Stimulated activated CD8-positive, alpha-beta memory T cell treated with anti-CD3 and anti-CD28 coated beads, Interleukin-7, amount 100 ng/mL, for 4 hours (primary cell): ENCODE data around the gene HAP1.
A peak's percentile ranks its signal among the peaks of the same experiment; 100 is the strongest.

Experiments used
- DNase-seq, 2 donors: peaks; one replicate each; pipeline ENCODE4 v3.0.0-alpha.2; 2020; ENCODE audit warnings: low read depth in 2 of 2

The HAP1 gene

GRCh38 chr17:41762841-41763240 lies 28.4 kb upstream of the HAP1 start:
- no peak for DNase-seq

DNA sequence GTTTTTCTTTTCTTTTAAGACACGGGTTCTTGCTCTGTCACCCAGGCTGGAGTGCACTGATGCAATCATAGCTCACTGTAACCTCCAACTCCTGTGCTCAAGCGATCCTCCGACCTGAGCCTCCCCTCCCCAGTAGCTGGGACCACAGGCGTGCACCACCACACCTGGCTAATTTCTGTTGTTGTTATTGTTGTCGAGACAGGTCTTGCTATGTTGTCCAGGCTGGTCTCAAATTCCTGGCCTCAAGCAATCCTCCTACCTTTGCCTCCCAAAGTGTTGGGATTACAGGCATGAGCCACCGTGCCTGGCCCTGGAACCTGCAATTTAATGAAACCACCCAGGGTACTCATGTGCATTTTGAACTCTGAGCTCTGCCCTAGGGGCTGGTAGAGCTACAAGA lies 27.9 kb upstream of the HAP1 start:
- no peak for DNase-seq

- DNase-seq, result no peak
Measured at GRCh38 chr17:41760878-41761277, 26.4 kb upstream of the HAP1 start.

DNA sequence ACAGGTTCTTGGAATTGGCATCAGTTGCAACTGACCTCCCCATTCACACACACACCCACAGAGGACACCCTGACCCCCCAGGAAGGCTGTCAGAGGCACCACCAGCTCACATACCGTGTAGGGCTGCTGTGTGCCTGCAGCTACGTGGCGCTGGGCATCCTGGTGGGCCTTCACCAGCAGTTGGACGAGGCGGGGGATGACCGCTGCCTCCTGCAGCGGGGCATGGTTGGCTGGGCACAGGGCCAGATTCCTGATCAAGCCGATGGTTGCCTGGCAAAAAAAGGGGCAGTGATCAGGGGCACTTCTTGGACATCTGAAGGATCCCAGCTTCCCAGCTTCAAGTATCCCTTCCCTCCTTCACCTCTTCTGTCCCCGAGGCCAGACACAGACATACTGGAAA lies 24.2 kb upstream of the HAP1 start:
- DNase-seq, result no peak

- no peak for DNase-seq
Measured at GRCh38 chr17:41754066-41754465, 19.6 kb upstream of the HAP1 start.

DNA sequence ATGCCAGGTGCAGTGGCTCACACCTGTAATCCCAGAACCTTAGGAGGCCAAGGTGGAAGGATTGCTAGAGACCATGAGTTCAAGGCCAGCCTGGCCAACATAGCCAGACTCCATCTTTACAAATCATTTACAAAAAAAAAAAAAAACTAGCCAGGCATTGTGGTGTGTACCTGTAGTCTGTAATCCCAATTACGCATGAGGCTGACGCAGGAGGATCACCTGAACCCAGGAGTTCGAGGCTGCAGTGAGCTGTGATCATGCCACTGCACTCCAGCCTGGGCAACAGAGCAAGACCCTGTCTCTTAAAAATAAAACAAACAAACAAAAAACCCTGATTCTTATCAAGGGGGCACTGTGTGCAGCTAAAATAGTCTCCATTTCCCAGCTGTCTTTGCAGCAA lies 16.8 kb upstream of the HAP1 start:
- no peak for DNase-seq

GRCh38 chr17:41750862-41751261 lies 16.4 kb upstream of the HAP1 start:
- DNase-seq, result no peak

GRCh38 chr17:41748275-41748674 lies 13.8 kb upstream of the HAP1 start:
- no peak for DNase-seq

DNA sequence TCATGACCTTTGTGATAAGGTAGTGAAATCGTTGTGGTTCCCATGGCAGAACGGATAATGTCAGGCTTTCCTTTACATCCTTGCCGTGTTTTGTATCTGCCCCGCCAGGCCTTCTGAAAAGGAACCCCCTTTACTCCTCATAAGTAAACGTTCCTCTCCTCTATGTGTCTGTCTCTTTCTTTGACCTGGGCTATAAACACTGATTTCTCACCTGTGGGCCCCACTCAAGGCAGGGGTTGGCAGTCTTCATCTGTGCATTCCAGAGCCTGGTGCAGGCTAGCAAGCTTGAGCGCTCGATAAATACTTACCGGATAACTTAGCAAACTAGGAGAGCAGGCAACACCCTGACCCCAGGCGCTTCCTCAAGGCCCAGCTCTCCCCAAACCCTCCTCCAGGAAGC lies 7.3 kb upstream of the HAP1 start:
- no peak for DNase-seq

DNA sequence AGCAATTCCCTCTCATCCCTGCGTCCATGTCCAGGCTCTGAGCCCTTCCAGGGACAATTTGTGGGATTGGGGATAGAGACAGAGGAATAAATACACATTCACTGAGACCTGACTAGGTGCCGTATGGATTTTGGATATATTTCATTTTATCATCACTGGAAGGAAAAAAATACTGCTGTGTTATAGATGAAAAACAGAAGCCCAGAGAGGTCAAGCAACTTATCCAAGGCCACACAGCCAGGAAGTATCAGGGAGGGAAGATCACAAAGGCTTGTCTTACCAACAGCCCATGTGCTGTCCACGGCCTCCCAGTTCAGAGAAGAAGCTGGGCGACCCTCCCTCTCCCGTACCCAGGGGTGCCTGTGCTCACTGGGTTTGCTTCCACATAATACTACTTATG lies 6.1 kb upstream of the HAP1 start:
- no peak for DNase-seq

GRCh38 chr17:41739661-41740352 lies 5.4 kb upstream of the HAP1 start:
- no peak for DNase-seq

GRCh38 chr17:41738801-41739112 lies 4.3 kb upstream of the HAP1 start:
- DNase-seq, result no peak

- peak; percentile 58 to 66 for DNase-seq
Measured at GRCh38 chr17:41738077-41738800, 3.8 kb upstream of the HAP1 start.

GRCh38 chr17:41737680-41738023 lies 3.2 kb upstream of the HAP1 start:
- no peak for DNase-seq

- DNase-seq, result no peak
Measured at GRCh38 chr17:41736983-41737679, 2.7 kb upstream of the HAP1 start.

GRCh38 chr17:41735744-41736143 lies 1.3 kb upstream of the HAP1 start:
- DNase-seq, result no peak

GRCh38 chr17:41734949-41735313 lies 488 bp upstream of the HAP1 start:
- DNase-seq, result no peak

DNA sequence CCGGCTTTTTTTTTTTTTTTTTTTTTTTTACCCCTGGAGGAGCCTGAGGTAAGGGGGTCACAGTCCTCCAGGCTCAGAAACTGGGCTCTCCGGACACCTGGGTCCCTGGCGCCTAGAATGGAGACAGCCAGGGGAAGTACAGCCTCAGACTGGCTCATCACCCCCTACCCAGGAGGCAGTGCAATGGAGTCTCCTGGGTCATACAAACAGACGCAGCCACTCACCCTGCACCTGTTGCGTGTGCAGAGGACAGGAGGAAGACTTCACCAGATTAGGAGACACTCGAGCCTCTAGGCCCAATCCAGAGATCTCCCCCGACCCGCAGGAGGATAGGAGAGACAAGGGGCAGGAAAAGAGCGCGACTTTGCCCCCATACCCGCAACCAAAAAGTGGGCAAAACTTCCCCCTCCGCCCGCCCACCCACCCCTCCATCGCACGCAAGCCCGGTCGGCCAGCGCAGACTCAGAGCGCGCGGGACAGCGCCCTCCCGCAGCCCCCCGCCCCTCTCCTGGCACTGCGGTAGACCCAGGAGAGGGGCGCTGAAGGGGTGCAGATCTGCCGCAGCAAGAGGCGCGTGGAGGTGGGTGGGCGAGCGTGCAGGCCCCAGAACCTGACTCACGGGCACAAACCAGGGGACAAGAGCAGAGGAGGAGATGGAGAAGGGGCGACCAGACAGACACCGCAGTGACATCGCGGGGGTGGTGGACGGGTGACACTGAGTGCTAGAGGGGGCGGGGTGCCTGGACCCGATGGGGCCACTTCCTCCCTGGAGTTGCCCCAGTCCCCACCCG lies 900 bp downstream of the HAP1 start:
- DNase-seq, result peak in 1 of 2 donors; percentile 2

DNA sequence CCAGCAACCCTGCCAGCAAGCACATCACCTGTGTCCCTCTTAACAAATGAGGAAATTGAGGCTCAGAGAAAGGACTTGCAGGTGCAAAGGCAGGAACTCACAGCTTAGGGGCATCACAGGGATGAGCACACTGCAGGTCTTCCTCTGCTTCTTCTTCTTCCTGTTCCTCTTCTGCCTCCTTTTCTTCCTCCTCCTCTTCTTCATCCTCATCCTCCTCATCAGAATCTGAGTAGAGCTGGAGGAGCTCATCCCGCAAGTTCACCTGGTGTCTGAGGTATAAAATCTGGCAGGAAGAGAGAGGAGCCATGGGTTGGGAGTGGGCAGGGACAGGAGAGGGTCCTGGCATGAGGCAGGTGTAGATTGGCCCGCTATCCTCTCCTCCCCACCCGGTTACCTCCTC lies 2.6 kb downstream of the HAP1 start:
- DNase-seq, result no peak

- DNase-seq, result no peak
Measured at GRCh38 chr17:41730479-41730878, 4.0 kb downstream of the HAP1 start.

GRCh38 chr17:41728056-41728455 lies 6.4 kb downstream of the HAP1 start:
- DNase-seq, result no peak

DNA sequence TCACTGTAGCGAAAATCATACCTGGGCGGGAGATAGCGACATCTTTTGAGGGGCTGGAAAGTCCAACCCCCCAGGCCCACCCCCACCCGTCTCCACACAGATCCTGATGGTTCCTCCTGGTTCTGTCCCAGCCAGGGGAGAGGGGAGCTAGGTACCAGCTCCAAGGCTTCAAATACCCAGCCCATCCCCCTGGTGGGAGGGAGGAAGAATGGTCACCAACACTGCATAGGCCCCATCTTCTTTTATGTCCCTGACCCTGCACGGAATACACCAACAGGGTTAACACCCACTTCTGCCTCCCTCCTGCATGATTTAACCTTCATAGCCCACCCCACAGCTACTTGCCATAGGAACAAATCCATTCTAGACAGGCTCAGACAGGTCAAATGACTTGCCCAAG lies 9.3 kb downstream of the HAP1 start:
- DNase-seq, result no peak
